Thyroid gland (tissue), 4 donors: ENCODE measurements around the gene DHRS3. TPM values are rescaled to one million over a fixed set of nuclear protein-coding genes. Genes with fewer than 3 reads are reported as not detected.
A peak's percentile ranks its signal among the peaks of the same experiment; 100 is the strongest.

Experiments
- DNase-seq, 2 donors: peaks; one replicate each; pipeline ENCODE4 v3.0.0-alpha.2; 2019
- H3K27ac ChIP-seq, 3 donors: fragments of 200-600 bp; sonication (generic); 1 replicate in 2 of 3; 2 replicates in 1 of 3; pipeline ENCODE4 v1.5.1; 2016 to 2019; ENCODE audit warnings: mild to moderate bottlenecking in 1 of 3, moderate library complexity in 1 of 3
- H3K27me3 ChIP-seq: fragments of 200-600 bp; sonication (generic); one replicate; pipeline ENCODE4 v1.5.1; 2019
- H3K36me3 ChIP-seq, 2 donors: fragments of 200-600 bp; sonication (generic); one replicate each; pipeline ENCODE4 v1.5.1; 2016 to 2019
- H3K4me1 ChIP-seq, 2 donors: fragments of 200-600 bp; sonication (generic); one replicate each; pipeline ENCODE4 v1.5.1; 2017 to 2019
- H3K4me3 ChIP-seq, 3 donors: fragments of 200-600 bp; sonication (generic); replicated peaks in 1 of 3; 1 replicate in 2 of 3; 2 replicates in 1 of 3; pipeline ENCODE4 v1.5.1; 2016; ENCODE audit warnings: mild to moderate bottlenecking in 1 of 3
- H3K9me3 ChIP-seq: fragments of 200-600 bp; sonication (generic); one replicate; pipeline ENCODE4 v1.5.1; 2017
- POLR2A ChIP-seq, 2 donors: fragments of 450-650 bp; IDR thresholded peaks; one replicate each; pipeline ENCODE4 v1.6.1; 2017; ENCODE audit warnings: antibody characterized with exemption in 2 of 2, mild to moderate bottlenecking in 2 of 2, moderate library complexity in 1 of 2
- WGBS, 2 donors: methylation state at CpG; one replicate each; pipeline ENCODE4 v1.1.5; 2017; 5-methylcytosine and 5-hydroxymethylcytosine counted together
- intact Hi-C: fragments of 100-400 bp; cut with DNase I; formaldehyde crosslinking; loops from one replicate; pipeline ENCODE4 v1.15.1; 2023
- total RNA-seq, 4 donors: library from RNA; depleted of rRNA; stranded (reverse); fragments of >200 nt; gene quantifications; one replicate each; pipeline ENCODE4 v1.2.3, GENCODE V29; 2016
- TF ChIP-seq, protein P1 (sequence below), 6 experiments: fragments of 200-600 bp in 3 of 6; fragments of 450-650 bp in 3 of 6; sonication (generic) in 3 of 6; IDR thresholded peaks; one replicate each; pipeline ENCODE4 v1.5.1; 2016 to 2019; ENCODE audit warnings: antibody characterized with exemption in 6 of 6, mild to moderate bottlenecking in 2 of 6, inconsistent platforms in 1 of 6, moderate library complexity in 1 of 6

DHRS3 gene
- total RNA-seq, 4 donors from 2014 or later = 181 to 304 (median 268) TPM

- peaks cover 11 to 16% of the 10 kb centered on the region in 2 donors for H3K36me3 ChIP-seq
- peaks cover 25 to 44% of the 10 kb centered on the region in 2 donors for H3K4me1 ChIP-seq
- WGBS, 2 donors = 86 to 92% methylated on average over 7 of the region's 7 CpGs
- TF ChIP-seq, protein P1, sequence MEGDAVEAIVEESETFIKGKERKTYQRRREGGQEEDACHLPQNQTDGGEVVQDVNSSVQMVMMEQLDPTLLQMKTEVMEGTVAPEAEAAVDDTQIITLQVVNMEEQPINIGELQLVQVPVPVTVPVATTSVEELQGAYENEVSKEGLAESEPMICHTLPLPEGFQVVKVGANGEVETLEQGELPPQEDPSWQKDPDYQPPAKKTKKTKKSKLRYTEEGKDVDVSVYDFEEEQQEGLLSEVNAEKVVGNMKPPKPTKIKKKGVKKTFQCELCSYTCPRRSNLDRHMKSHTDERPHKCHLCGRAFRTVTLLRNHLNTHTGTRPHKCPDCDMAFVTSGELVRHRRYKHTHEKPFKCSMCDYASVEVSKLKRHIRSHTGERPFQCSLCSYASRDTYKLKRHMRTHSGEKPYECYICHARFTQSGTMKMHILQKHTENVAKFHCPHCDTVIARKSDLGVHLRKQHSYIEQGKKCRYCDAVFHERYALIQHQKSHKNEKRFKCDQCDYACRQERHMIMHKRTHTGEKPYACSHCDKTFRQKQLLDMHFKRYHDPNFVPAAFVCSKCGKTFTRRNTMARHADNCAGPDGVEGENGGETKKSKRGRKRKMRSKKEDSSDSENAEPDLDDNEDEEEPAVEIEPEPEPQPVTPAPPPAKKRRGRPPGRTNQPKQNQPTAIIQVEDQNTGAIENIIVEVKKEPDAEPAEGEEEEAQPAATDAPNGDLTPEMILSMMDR (IDR thresholded peaks at IDR 0.05) = no peak
- TF ChIP-seq POLR2A (IDR thresholded peaks at IDR 0.05) = no peak
- no peaks in the 10 kb centered on the region for H3K9me3 ChIP-seq
- H3K27ac ChIP-seq = no peak overlapping the region
- H3K4me3 ChIP-seq = no peak overlapping the region
- no peak for DNase-seq
- intact Hi-C loops = no loop called here
- no peaks in the 10 kb centered on the region for H3K27me3 ChIP-seq
These were observed 7.1 kb downstream of the DHRS3 start for GRCh38 chr1:12610941-12611340.

DNA sequence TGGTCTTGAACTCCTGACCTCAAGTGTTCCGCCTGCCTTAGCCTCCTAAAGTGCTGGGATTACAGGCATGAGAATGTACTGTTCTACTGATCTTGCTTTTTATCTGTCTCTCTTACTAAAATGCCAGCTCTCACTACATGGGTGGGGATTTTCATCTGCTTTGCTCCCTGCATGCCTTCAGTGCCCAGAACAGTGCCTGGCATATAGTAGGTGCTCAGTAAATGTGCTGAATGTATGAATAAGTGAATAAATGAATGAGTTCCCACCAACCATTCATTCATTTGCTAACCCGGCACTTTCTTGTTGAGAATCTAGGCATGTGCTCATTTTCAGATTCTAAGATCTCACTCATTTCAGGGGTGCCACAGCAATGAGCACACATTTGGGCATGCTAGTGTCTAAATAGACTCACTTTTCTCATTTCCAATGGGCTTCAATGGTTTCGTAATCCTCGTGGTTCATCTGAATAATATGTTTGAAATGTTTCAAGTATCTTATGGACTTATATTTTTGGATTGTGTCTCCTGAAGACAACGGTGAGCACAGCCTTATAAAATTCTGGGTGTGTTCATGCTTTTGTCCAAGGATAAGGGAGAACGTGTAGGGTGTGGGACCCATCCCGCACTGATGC, 7.6 kb downstream of the DHRS3 start:
- no peak for DNase-seq
- Histone ChIP-seq H3K4me3 (no peak overlapping the region), H3K9me3 (no peaks in the 10 kb centered on the region), H3K36me3 (peaks cover 11 to 16% of the 10 kb centered on the region in 2 donors), H3K27me3 (no peaks in the 10 kb centered on the region), H3K4me1 (peaks cover 21 to 44% of the 10 kb centered on the region in 2 donors), H3K27ac (no peak overlapping the region)
- no peak for TF ChIP-seq POLR2A (IDR thresholded peaks at IDR 0.05)
- TF ChIP-seq, protein P1 (IDR thresholded peaks at IDR 0.05) = no peak
- 92 to 95% methylated on average over 7 of the region's 7 CpGs for WGBS, 2 donors
- intact Hi-C loops = no loop called here

- Histone ChIP-seq H3K4me3 (no peak overlapping the region), H3K27ac (peak overlapping the region in 1 of 3 donors; percentile 12), H3K4me1 (peaks cover 12 to 46% of the 10 kb centered on the region in 2 donors), H3K9me3 (no peaks in the 10 kb centered on the region), H3K27me3 (no peaks in the 10 kb centered on the region), H3K36me3 (peaks cover 11 to 16% of the 10 kb centered on the region in 2 donors)
- TF ChIP-seq POLR2A (IDR thresholded peaks at IDR 0.05) = no peak
- TF ChIP-seq, protein P1 (IDR thresholded peaks at IDR 0.05) = no peak
- intact Hi-C loops = no loop called here
- DNase-seq = no peak
- 83 to 90% methylated on average over 5 of the region's 5 CpGs for WGBS, 2 donors
These were observed 8.5 kb downstream of the DHRS3 start for GRCh38 chr1:12609469-12610003.

- Histone ChIP-seq H3K9me3 (no peaks in the 10 kb centered on the region), H3K27ac (peak overlapping the region in 1 of 3 donors; percentile 12), H3K27me3 (no peaks in the 10 kb centered on the region), H3K4me1 (peaks cover 5 to 46% of the 10 kb centered on the region in 2 donors), H3K36me3 (peaks cover 11 to 23% of the 10 kb centered on the region in 2 donors), H3K4me3 (no peak overlapping the region)
- no peak for DNase-seq
- TF ChIP-seq, protein P1 (IDR thresholded peaks at IDR 0.05) = no peak
- no peak for TF ChIP-seq POLR2A (IDR thresholded peaks at IDR 0.05)
- intact Hi-C loops = no loop called here
- 87 to 95% methylated on average over 3 to 5 of the region's 5 CpGs for WGBS, 2 donors
These were observed 9.6 kb downstream of the DHRS3 start for GRCh38 chr1:12608311-12608957.

GRCh38 chr1:12607263-12607662, 10.7 kb downstream of the DHRS3 start:
- no peaks in the 10 kb centered on the region for H3K27me3 ChIP-seq
- WGBS, 2 donors = 89 to 92% methylated on average over 3 of the region's 3 CpGs
- H3K9me3 ChIP-seq = no peaks in the 10 kb centered on the region
- peaks cover 10 to 48% of the 10 kb centered on the region in 2 donors for H3K4me1 ChIP-seq
- intact Hi-C loops = no loop called here
- peaks cover 11 to 24% of the 10 kb centered on the region in 2 donors for H3K36me3 ChIP-seq
- no peak for TF ChIP-seq POLR2A (IDR thresholded peaks at IDR 0.05)
- TF ChIP-seq, protein P1 (IDR thresholded peaks at IDR 0.05) = no peak
- H3K4me3 ChIP-seq = no peak overlapping the region
- no peak for DNase-seq
- H3K27ac ChIP-seq = no peak overlapping the region
